ENCODE data around the gene TMEM168.

GRCh38 chr7:112771166-112771565 lies 19.0 kb downstream of the TMEM168 start:
- no peak for TF ChIP-seq CTCF (IDR thresholded peaks at IDR 0.05)
- TF ChIP-seq POLR2A (IDR thresholded peaks at IDR 0.05), result no peak
- TF ChIP-seq EP300 (IDR thresholded peaks at IDR 0.05), result no peak
